Measurements from ENCODE around the gene GSG1. TPM values are rescaled to one million over a fixed set of nuclear protein-coding genes. Genes with fewer than 3 reads are reported as not detected.

The GSG1 gene
- total RNA-seq, 1 donor from 2014 or later: 0.23 TPM

DNA sequence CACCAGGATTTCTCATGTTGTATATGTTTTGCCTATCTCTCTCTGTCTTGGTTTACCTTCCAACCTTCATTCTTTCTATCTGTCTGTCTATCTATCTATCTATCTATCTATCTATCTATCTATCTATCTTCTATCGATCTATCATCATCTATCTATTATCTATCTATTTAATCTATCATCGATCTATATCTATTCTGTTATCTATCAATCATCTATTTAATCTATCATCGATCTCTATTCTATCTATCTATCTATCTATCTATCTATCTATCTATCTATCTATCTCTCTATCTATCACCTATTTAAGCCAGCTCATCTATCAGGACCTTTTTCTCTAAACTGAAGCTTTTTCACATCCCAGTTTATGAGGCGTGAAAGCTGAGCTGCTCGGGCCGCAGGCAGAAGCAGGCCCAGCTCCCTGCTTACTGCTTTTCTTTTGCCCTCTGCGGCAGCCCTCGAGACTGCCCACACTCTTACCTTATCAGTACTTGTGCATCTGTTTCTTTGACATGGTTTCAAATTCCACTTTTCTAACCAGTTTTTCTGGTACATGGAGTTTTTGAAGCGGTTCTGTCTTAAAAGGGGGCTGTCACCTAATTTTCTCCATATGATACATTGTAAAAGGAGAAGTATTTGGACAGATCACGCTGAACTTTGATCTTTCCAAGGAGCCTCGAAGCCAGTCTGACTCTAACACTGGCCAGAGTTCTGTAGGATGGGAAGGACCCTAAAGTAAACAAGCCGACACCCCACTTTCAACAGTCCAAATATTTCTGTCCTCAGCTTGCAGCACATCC, 44.4 kb upstream of the GSG1 start:
- no peak overlapping the region for H3K4me3 ChIP-seq (ENCODE audit: insufficient read depth, low read depth, low read length)
- TF ChIP-seq EZH2 (IDR thresholded peaks at IDR 0.05; ENCODE audit: insufficient read depth, low read length): no peak
- TF ChIP-seq, protein P1, sequence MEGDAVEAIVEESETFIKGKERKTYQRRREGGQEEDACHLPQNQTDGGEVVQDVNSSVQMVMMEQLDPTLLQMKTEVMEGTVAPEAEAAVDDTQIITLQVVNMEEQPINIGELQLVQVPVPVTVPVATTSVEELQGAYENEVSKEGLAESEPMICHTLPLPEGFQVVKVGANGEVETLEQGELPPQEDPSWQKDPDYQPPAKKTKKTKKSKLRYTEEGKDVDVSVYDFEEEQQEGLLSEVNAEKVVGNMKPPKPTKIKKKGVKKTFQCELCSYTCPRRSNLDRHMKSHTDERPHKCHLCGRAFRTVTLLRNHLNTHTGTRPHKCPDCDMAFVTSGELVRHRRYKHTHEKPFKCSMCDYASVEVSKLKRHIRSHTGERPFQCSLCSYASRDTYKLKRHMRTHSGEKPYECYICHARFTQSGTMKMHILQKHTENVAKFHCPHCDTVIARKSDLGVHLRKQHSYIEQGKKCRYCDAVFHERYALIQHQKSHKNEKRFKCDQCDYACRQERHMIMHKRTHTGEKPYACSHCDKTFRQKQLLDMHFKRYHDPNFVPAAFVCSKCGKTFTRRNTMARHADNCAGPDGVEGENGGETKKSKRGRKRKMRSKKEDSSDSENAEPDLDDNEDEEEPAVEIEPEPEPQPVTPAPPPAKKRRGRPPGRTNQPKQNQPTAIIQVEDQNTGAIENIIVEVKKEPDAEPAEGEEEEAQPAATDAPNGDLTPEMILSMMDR (IDR thresholded peaks at IDR 0.05; ENCODE audit: insufficient read depth, low read depth, low read length): no peak
- no peak overlapping the region for H3K4me2 ChIP-seq (ENCODE audit: low read length)
- DNase-seq (ENCODE audit: low read depth) (no peak), FAIRE-seq (no peak)
- no peaks in the 10 kb centered on the region for H3K36me3 ChIP-seq (ENCODE audit: insufficient read depth, low read length)
- H3K4me3 Mint-ChIP-seq (ENCODE audit: unreplicated experiment): no peak overlapping the region
- peaks cover 6% of the 10 kb centered on the region for H3K36me3 Mint-ChIP-seq (ENCODE audit: low read depth, unreplicated experiment)
- no peaks in the 10 kb centered on the region for H3K79me2 ChIP-seq (ENCODE audit: insufficient read depth, low read length)
- H3K27ac Mint-ChIP-seq (ENCODE audit: unreplicated experiment): no peak overlapping the region
- H4K20me1 ChIP-seq (ENCODE audit: insufficient read depth, low read length): no peaks in the 10 kb centered on the region
- H3K9me3 Mint-ChIP-seq (ENCODE audit: unreplicated experiment): no peaks in the 10 kb centered on the region
- no peak overlapping the region for H3K27ac ChIP-seq (ENCODE audit: low read depth, low read length)
- H3K4me1 Mint-ChIP-seq (ENCODE audit: low read depth, unreplicated experiment): no peaks in the 10 kb centered on the region
- H3K4me1 ChIP-seq (ENCODE audit: insufficient read depth, low read length): no peaks in the 10 kb centered on the region
- no peak overlapping the region for H3K9ac ChIP-seq (ENCODE audit: low read length)
- H3K27me3 ChIP-seq (ENCODE audit: insufficient read depth, low read length): no peaks in the 10 kb centered on the region
- no peaks in the 10 kb centered on the region for H3K9me3 ChIP-seq (ENCODE audit: insufficient read depth, low read depth, low read length)
- peaks cover 10% of the 10 kb centered on the region for H3K27me3 Mint-ChIP-seq (ENCODE audit: low read depth, unreplicated experiment)
- no peak overlapping the region for H2AFZ ChIP-seq (ENCODE audit: low read depth, low read length)

GRCh38 chr12:13146336-13146938, 43.0 kb upstream of the GSG1 start:
- H3K27me3 Mint-ChIP-seq (ENCODE audit: low read depth, unreplicated experiment): peaks cover 12% of the 10 kb centered on the region
- no peaks in the 10 kb centered on the region for H3K36me3 ChIP-seq (ENCODE audit: insufficient read depth, low read length)
- DNase-seq (ENCODE audit: low read depth): no peak
- no peak overlapping the region for H3K27ac Mint-ChIP-seq (ENCODE audit: unreplicated experiment)
- no peak for FAIRE-seq
- H3K36me3 Mint-ChIP-seq (ENCODE audit: low read depth, unreplicated experiment): peaks cover 2% of the 10 kb centered on the region
- no peak overlapping the region for H3K9ac ChIP-seq (ENCODE audit: low read length)
- no peaks in the 10 kb centered on the region for H3K9me3 Mint-ChIP-seq (ENCODE audit: unreplicated experiment)
- no peaks in the 10 kb centered on the region for H4K20me1 ChIP-seq (ENCODE audit: insufficient read depth, low read length)
- H3K4me3 ChIP-seq (ENCODE audit: insufficient read depth, low read depth, low read length): no peak overlapping the region
- H3K27me3 ChIP-seq (ENCODE audit: insufficient read depth, low read length): no peaks in the 10 kb centered on the region
- no peak overlapping the region for H3K4me2 ChIP-seq (ENCODE audit: low read length)
- H3K27ac ChIP-seq (ENCODE audit: low read depth, low read length): no peak overlapping the region
- TF ChIP-seq, protein P1 (IDR thresholded peaks at IDR 0.05; ENCODE audit: insufficient read depth, low read depth, low read length): no peak
- no peak for TF ChIP-seq EZH2 (IDR thresholded peaks at IDR 0.05; ENCODE audit: insufficient read depth, low read length)
- H3K4me1 Mint-ChIP-seq (ENCODE audit: low read depth, unreplicated experiment): no peaks in the 10 kb centered on the region
- no peaks in the 10 kb centered on the region for H3K79me2 ChIP-seq (ENCODE audit: insufficient read depth, low read length)
- H3K9me3 ChIP-seq (ENCODE audit: insufficient read depth, low read depth, low read length): no peaks in the 10 kb centered on the region
- no peaks in the 10 kb centered on the region for H3K4me1 ChIP-seq (ENCODE audit: insufficient read depth, low read length)
- H3K4me3 Mint-ChIP-seq (ENCODE audit: unreplicated experiment): no peak overlapping the region
- no peak overlapping the region for H2AFZ ChIP-seq (ENCODE audit: low read depth, low read length)
